T47D (cell line): ENCODE measurements around the gene DRAP1.

ENCODE experiments used
- DNase-seq, 2 experiments: peaks; one replicate each; pipeline versions ENCODE4 v3.0.0 to v3.0.0-alpha.2; 2011 to 2012; ENCODE audit warnings: low read depth in 1 of 2, low spot score in 1 of 2
- JUND ChIP-seq: IDR thresholded peaks from 2 replicates; pipeline ENCODE4 v1.6.1; 2012; ENCODE audit warnings: low read depth
- in situ Hi-C: cut with HindIII; loops from 2 replicates; pipeline ENCODE4 v1.10.0; 2016; ENCODE audit warnings: low sequenced_read_pairs, low pct_unique_long_range_greater_than_20kb

DRAP1 gene

DNA sequence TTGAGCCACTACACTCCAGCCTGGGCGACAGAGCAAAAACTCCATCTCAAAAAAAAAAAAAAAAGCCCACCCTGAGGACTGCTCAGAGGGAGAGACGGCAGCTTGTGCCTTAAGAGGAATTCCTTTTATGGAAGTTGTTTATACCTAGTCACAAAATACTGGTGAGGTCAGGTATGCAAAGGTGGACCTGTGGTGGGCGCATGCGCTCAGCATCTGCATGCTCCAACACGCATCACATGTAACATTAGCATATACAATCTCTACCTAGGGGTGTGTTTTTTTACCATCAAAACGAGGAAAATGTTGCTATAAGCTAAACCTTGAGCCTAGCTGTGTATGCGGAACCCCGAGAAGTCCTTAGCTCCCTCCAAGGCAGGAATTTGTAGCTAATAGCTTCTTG, 35.5 kb downstream of the DRAP1 start:
- in situ Hi-C loops: no loop called here
- TF ChIP-seq JUND: no peak
- DNase-seq: no peak

DNA sequence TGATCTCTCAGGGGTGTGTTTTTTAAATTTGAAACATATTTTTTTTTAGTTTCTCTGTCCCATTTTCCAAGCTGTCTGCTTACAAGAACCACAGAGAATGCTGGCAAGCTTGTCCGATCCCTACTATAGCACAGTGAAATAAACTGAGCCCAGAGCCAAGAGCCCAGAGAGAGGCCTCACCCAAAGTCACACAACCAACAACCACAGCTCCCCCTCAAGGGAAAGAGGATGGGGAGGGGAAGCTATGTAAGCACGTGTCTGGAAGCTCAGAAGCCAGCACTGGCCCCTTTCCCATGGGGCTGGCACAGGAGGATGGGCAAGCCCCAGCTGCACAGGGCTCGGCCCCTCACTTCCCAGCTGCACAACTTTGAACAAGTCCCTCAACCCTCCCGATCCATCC, 39.1 kb downstream of the DRAP1 start:
- TF ChIP-seq JUND: no peak
- no peak for DNase-seq
- in situ Hi-C loops: no loop called here

DNA sequence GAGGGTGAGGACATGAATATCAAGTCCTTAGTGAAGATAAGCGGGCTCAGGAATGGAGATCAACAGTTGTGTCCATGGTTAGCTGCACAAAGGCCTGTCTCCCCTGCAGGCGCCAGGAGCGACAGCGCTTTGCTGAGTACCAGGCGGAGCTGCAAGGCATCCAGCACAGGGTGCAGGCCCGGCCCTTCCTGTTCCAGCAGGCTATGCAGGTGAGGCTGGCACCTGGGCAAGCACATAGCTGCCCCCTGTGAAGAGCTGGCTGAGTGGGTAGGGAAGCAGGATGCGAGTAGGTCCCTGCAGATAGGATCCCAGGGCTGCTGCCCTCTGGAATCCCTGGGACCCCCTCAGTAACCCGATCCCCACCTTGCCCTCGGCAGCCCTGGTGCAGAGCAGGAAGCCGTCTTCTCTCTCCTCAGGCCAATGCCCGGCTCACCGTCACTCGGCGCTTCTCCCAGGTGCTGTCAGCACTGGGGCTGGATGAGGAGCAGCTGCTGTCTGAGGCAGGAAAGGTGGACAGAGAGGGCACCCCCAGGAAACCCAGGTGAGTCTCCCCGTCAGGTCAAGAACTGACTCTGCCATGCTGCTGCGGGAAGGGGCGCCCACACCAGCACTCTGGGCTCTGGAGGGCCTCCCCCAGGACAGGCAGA, 39.7 kb downstream of the DRAP1 start:
- DNase-seq: no peak
- in situ Hi-C loops: no loop called here
- no peak for TF ChIP-seq JUND

DNA sequence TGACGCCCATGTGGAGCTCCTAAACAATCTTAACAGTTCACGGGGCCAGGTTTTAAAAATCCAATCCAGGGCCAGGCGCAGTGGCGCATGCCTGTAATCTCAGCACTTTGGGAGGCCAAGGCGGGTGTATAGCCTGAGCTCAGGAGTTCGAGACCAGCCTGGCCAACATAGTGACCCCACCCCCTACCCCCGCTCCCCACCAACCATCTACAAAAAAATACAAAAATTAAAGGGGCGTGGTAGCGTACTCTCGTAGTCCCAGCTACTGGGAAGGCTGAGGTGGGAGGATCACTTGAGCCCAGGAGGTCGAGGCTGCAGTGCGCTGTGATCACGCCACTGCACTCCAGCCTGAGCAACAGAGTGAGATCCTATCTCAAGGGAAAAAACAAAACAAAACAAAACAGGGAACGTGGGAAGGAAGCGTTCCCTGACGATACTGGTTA, 41.6 kb downstream of the DRAP1 start:
- in situ Hi-C loops: no loop called here

DNA sequence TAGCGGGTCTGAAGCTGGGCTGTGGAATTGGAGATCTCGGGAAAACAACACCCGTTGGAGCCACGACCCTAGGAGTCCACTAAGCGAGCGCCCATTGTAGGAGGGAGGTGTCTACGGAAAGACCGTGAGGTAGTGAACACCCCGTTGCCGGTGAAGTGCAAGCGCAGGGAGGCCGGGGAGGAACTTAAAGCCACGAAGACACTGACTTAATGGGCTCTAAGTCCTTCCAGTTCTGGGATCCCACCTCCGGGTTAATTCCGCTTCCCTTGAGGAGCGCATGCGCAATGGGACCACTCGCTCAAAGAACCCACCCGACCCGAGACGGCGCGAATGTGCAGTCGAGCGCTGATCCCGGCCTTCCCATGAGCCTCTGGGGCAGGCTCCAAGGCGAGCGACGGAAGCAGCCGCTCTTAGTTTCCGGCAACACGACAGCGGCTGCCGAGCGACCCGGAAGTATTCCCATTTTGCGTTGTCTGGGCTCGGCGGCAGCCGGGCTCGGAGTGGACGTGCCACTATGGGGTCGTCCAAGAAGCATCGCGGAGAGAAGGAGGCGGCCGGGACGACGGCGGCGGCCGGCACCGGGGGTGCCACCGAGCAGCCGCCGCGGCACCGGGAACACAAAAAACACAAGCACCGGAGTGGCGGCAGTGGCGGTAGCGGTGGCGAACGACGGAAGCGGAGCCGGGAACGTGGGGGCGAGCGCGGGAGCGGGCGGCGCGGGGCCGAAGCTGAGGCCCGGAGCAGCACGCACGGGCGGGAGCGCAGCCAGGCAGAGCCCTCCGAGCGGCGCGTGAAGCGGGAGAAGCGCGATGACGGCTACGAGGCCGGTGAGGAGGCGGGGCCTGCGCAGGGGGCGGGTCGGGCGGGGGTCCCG, 42.3 kb downstream of the DRAP1 start, which contains the start of gene SART1:
SART1 (plus strand) TSS at position 468 of the 874 bp plus-strand sequence; CDS start at position 515, 47 bp downstream.
- TF ChIP-seq JUND: no peak
- peak; percentile 97 to 99 for DNase-seq
- in situ Hi-C loops: no loop called here

More for the DNA sequence above, 41.6 kb downstream of the DRAP1 start:
- no peak for TF ChIP-seq JUND
- DNase-seq: no peak

DNA sequence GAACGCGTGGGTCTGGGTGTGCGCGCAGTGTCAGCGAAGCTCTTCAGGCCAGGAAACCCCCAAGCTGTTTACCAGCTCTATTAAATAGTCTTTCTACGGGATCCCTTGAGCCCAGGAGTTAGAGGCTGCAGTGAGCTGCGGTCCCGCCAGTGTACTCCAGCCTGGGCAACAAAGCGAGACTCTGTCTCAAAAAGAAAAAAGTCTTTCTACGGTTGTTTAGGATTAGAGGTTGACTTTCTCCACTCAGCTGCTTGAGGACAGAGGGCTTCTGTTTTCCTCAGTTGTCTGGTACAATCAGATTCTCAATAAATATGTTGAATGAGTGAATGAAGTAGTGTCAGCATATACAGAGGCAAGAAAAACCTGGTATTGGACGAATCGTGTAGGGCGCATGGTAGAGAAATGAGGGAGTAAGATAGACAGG, 42.9 kb downstream of the DRAP1 start:
- no peak for TF ChIP-seq JUND
- no peak for DNase-seq
- in situ Hi-C loops: no loop called here

DNA sequence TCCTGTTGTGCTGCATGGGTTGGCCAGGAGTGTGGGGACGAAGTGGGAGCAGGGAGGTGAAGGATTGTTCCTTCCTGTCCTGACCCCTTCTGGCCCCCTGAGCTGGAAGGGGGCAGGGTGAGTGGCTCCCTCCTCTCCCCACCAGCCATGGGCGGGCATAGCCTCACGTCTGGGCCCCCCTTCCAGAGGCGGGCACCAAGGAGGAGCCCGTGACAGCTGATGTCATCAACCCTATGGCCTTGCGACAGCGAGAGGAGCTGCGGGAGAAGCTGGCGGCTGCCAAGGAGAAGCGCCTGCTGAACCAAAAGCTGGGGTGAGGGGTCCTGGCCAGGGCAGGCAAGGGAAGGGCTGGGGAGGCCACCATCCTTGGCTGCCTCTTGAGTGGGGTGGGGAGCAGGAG, 45.7 kb downstream of the DRAP1 start:
- in situ Hi-C loops: no loop called here
- TF ChIP-seq JUND: no peak
- no peak for DNase-seq

DNA sequence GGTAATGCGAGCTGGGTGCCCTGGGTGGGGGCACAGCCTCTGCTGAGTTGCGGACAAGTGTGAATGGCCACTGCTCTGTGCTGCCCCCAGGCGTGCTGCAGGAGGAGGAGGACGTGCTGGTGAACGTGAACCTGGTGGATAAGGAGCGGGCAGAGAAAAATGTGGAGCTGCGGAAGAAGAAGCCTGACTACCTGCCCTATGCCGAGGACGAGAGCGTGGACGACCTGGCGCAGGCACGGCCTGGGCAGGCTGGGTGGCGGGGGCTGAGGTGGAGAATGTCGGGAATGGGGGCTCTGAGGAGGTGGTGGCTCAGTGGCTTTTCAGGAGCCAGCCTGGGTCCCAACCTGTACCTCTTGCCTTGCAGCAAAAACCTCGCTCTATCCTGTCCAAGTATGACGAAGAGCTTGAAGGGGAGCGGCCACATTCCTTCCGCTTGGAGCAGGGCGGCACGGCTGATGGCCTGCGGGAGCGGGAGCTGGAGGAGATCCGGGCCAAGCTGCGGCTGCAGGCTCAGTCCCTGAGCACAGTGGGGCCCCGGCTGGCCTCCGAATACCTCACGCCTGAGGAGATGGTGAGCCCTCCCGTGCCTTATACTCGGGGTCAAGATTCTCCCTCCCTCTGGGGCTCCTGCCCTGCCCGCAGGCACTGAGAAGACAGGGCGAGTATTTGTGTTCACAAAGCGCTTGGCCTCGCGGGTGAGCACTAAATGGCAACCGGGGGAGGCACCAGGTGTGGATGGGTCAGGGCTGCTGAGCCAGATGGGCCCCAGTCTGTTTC, 46.9 kb downstream of the DRAP1 start:
- DNase-seq: no peak
- no peak for TF ChIP-seq JUND
- in situ Hi-C loops: no loop called here

DNA sequence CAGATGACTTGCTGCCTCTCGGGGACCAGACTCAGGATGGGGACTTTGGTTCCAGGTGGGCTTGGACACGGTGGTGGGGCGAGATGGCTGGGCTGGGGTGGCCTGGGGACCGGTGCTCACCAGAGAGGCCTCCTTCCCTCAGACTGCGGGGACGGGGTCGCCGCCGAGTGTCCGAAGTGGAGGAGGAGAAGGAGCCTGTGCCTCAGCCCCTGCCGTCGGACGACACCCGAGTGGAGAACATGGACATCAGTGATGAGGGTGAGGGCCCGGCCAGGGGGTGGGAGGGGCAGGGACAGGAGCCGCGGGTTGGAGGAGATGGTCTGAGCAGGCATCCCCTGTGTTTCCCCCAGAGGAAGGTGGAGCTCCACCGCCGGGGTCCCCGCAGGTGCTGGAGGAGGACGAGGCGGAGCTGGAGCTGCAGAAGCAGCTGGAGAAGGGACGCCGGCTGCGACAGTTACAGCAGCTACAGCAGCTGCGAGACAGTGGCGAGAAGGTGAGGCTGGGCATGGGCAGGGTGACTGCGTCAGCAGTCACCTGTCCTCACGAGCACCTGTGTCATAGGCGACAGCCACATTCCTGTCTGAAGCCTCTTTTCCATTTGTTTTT, 48.2 kb downstream of the DRAP1 start:
- no peak for TF ChIP-seq JUND
- DNase-seq: no peak
- in situ Hi-C loops: no loop called here

DNA sequence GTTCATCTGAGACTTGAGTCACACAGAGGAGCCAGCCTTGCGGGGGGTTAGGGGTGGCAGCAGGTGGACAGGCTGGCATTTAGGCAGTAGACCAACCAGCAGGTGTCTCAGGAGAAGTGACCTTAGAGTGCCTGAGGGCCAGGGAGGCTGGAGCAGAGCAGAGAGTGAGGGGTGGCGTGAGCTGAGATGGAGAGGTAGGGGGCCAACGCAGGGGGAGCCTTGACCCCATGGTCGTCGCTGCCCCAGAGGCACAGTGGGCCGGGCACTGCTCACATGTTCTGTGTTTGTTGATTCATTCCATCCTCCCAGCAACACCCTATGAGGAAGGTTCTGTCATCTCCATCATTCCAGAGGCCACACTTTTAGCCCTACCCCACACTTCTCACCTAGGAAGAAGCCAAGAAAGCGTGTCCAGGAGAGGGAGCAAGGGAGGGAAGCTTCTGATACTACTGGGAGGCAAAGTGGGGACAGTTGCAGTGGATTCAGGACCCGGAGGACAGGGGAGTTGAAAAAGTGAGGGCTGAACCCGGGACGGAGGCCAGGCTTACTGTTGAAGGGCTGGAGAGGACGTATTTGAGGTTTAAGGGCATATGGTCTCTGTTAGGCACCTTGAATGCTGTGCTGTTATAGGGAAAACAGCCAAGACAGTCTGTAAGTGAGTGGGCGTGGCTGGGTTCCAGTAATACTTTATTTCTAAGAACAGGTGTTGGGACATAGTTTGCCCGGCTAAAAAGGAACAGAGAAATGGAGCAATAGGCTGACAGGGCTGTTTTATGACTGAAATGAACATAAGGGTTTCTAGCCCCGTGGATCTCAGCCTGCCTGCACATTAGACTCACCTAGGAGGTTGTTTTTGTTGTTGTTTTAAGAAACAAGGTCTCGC, 49.6 kb downstream of the DRAP1 start:
- no peak for DNase-seq
- TF ChIP-seq JUND: no peak

More for the DNA sequence above, 49.6 kb downstream of the DRAP1 start:
- in situ Hi-C loops: no loop called here
